GM12873 (cell line): ENCODE results near the gene MAP3K19.

ENCODE experiments used
- CTCF ChIP-seq: IDR thresholded peaks from 2 replicates; pipeline ENCODE4 v1.5.1; 2012; ENCODE audit warnings: low read depth, mild to moderate bottlenecking, moderate library complexity, low read length, control low read depth; ENCODE audit not compliant: insufficient read depth; ENCODE audit errors: missing control alignments

The MAP3K19 gene

GRCh38 chr2:135047300-135047699, at the start of gene MAP3K19:
TSS of gene MAP3K19 (minus strand) at chr2:135047447. CDS start at chr2:135024647, 22,800 bp downstream.
- no peak for TF ChIP-seq CTCF

- TF ChIP-seq CTCF = no peak
Measured at GRCh38 chr2:135096665-135097446, 49.6 kb upstream of the MAP3K19 start.

- TF ChIP-seq CTCF = no peak
Measured at GRCh38 chr2:135095591-135095990, 48.3 kb upstream of the MAP3K19 start.

- TF ChIP-seq CTCF = no peak
Measured at GRCh38 chr2:135094508-135094907, 47.3 kb upstream of the MAP3K19 start.

- TF ChIP-seq CTCF = no peak
Measured at GRCh38 chr2:135093670-135094330, 46.6 kb upstream of the MAP3K19 start.

- TF ChIP-seq CTCF = no peak
Measured at GRCh38 chr2:135093193-135093592, 45.9 kb upstream of the MAP3K19 start.

GRCh38 chr2:135091681-135092080, 44.4 kb upstream of the MAP3K19 start:
- no peak for TF ChIP-seq CTCF
